ENCODE results near the gene MOB3C. TPM values are rescaled to one million over a fixed set of nuclear protein-coding genes. Genes with fewer than 3 reads are reported as not detected.

The MOB3C gene
- total RNA-seq, 1 donor from 2014 or later = 11.2 TPM

DNA sequence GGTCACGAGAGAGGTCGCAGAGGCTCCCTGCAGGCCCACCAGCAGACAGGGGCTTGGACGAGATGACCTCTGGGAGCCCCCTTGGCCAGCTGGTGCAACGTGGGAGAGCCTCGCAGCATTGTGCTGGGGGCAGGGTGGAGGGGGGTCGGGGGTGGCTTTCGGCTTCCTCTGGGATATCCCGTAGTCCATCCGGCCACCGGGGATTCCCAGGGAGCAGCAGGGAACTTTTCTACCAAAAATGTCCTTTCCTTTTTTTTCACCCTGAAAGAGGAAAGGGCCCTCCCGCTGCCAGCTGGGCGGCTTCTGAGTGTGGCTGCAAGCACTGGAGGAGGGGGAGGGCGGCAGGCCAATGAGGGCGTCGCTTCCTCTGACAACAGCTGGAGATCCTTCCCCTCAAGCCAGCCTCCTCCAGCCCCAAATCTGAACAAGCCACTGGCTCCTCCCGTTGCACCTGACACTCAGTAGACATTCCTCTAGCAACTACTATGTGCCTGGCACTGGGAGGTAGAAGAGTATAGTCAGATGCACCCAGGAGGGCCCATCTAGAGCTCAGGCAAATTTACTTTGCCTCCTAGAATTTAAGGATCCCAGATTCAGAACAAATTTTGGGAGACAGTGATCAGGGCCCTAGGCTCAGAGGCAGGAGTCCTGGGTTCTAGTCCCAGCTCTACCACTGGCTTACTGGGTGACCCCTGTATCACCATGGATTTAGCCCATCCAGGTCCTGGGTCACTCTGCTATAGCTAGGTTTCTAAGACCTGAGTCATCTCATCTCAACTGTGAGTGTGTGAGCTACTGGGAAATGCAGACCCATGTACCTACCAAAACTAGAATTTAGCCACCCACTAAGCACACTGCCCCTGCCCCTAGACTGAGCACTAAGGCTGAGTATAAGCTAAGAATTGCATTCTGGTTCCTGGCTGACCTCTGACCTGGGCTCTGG is 2.7 kb downstream of the MOB3C start:
- DNase-seq = peak; percentile 96
- intact Hi-C loops (cut with micrococcal nuclease) = loop anchor here (10.0 kb wide), 1 partner anchor 101 kb away; the partner anchor contains the start of gene EFCAB14

GRCh38 chr1:46612937-46613660 is 3.5 kb downstream of the MOB3C start:
- ATAC-seq (no peak), DNase-seq (peak; percentile 59)
- intact Hi-C loops (cut with micrococcal nuclease) = loop anchor here (10.0 kb wide), 1 partner anchor 102 kb away; the partner anchor contains the start of gene EFCAB14

More for the DNA sequence above, 2.7 kb downstream of the MOB3C start:
- ATAC-seq = peak; percentile 71

DNA sequence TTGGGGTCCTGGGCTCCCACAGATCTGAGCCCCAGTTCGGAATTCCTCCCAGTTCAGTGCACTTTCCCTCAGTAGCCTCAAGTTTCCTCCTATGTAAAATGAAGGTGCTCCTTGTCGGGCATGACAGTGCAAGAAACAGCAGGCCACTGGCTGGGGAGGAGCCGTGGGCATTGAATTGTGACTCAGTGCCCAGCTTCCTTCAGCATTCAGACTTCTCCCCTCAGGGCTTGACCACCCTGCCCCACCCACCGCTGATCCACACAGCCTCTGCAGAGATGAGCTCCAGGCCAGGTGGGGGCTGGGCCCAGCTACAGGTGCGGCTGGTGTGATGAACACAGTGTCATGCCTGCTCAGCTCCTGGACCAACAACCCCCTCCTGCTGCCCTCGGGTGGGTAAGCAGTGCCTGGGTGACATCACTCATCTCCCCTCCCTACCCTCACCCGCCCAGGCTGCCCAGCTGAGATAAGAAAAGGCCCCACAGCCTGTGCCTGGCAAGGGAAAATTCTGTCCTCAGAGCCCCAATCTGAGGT is 4.9 kb downstream of the MOB3C start:
- intact Hi-C loops (cut with micrococcal nuclease) = loop anchor here (10.0 kb wide), 1 partner anchor 103 kb away; the partner anchor contains the start of gene EFCAB14
- DNase-seq = no peak
- no peak for ATAC-seq

DNA sequence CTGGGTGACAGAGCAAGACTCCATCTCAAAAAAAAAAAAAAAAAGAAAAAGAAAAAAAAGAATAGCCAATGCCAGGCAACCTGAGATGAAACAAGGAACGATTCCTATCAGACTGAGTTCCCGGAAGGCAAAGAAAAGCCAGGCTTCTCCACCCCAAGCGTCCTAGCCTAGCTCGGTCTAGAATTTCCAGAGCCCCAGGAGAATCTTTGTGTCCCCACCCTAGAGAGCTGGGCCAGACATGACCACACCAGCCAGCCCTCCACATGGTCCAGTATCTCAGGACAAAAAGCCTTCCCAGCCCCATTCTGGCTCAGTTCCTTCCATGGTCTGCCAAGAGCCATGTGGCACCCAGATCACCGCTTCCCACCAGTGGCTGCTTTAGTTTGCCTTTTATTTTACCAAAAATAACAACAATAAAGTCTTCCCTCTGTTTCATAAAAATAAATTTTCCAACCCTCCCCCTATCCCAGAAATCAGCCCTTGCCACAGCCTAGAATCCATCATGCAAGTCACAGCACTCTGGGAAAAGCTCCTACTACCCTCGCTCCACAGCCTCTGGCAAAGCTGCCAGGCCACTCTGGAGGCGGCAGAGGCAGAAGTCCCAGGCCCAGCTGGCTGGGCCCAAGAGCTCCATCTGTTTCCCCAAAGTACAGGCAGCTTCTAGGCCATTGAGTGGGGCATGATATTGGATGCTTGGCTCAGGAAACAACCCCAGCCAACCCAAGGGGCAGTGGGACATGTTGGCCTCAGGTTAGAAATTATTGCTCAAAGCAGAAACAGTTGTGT is 9.1 kb downstream of the MOB3C start:
- intact Hi-C loops (cut with micrococcal nuclease) = no loop called here
- DNase-seq (peak; percentile 63), ATAC-seq (peak; percentile 50)

DNA sequence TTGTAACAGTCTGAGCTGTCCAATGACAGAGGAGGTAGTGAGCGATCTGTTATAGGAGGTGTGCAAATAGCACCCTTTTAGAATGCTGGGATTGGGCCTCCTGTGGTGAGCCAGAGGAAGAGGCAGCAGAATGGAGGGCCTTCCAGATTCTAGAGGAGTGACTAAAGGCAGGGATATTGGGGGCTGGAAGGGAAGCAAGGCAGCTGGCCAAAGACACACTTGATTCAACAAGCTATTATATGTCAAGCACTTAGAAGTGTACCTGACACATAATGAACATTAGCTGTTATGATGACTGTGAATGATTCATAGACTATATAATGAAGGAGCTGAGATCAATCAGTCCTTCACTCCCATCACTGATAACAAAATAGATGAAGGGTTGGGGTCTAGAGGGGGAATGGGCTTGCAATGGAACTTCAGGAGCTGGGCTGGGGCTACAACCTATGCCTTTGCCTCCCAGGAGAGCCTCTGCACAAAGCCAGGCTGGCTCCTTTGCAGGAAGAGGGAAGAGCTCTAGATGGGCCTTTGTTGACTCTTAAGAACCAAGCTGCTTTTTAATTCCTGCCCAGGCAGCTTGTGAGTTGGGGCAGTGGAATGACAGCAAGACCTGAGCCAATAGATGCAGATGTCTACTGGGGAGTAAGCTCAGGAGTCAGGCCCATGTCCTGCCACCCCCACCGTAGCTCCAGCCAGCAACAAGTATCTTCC is 10.2 kb downstream of the MOB3C start:
- ATAC-seq = no peak
- DNase-seq = no peak
- intact Hi-C loops (cut with micrococcal nuclease) = no loop called here

DNA sequence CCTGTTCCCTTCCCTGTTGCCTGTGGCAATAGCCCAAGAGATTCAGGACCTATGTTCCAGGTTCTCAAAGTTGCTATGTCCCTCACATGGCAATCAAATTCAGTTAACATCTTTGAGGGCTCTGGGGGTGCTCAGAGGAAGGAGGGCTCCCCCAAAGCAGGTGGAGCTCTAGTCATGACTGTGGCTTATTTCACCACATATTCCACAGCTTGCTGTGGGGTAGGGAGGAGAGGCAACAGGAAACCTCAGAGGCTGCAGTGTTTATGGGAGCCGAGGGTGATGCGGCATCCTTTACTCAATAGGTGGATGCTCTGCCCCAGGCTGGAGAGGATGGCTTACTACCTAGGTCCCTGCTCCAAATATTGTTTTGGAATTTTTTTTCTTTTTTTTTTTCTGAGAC is 11.4 kb downstream of the MOB3C start:
- intact Hi-C loops (cut with micrococcal nuclease) = no loop called here
- ATAC-seq = no peak
- DNase-seq = no peak

- ATAC-seq (peak; percentile 96), DNase-seq (peak; percentile 99)
- intact Hi-C loops (cut with micrococcal nuclease) = no loop called here
These were observed 12.6 kb downstream of the MOB3C start, which contains the start of gene MKNK1 for GRCh38 chr1:46603858-46604549. Gene MKNK1 (minus strand): TSS chr1:46604268. CDS start chr1:46583327, 20,941 bp downstream.

DNA sequence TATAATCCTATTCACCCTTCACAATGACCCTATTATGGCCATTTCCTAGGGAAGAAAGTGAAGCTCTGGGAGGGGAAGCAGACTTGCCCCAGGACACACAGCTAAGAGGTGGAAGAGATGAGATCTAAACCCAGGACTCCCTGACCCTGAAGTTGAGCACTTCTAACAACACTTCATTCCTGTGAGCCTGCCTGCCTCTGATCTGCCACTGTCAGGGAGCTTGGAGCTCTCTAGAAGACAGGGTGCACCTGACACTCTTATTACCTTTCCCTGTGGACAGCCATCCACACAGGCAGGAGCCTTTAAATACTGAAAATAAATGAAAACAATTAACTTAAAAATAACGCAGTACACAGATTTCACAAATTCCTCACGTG is 13.1 kb downstream of the MOB3C start:
- ATAC-seq (peak; percentile 11), DNase-seq (no peak)
- intact Hi-C loops (cut with micrococcal nuclease) = no loop called here

DNA sequence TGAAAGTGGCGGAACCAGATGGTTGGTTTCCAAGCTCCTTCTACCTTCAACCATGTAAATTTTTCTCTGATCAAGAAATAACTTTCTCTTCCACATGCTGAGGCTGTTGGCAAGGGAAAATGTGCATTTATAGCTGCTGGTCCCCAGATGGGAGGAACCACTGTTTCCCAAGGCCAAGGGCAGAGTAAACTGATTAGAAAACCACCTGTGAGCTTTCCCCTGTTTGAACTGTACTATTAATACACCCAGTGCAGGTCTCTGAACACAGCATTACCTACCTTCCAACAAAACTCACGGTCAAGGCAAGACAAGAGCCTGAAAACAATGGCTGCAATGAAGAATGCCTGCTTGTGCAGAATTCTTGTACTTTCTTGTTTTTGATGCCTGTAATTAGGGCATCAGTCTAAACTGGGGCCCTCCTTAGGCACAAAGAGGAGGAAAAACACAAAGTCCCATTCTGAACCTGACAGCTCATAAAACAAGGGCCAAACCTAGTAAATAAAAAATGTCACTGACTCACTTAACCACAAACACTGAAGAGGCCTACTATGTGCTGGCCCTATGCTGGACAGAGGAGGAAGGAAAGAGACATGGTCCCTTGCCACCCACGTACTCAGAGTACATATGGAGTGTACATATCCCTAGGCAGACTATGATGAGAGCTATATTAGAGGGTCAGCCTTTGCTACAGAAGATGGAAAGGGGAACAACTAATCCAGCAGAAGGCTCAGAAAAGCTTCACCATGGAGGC is 15.2 kb downstream of the MOB3C start:
- ATAC-seq (no peak), DNase-seq (no peak)
- intact Hi-C loops (cut with micrococcal nuclease) = no loop called here

- no peak for ATAC-seq
- no peak for DNase-seq
- intact Hi-C loops (cut with micrococcal nuclease) = no loop called here
These were observed 17.3 kb downstream of the MOB3C start for GRCh38 chr1:46599059-46599970.

GRCh38 chr1:46596846-46597245 is 19.8 kb downstream of the MOB3C start:
- intact Hi-C loops (cut with micrococcal nuclease) = no loop called here
- no peak for ATAC-seq
- DNase-seq = no peak

GRCh38 chr1:46596036-46596435 is 20.6 kb downstream of the MOB3C start:
- intact Hi-C loops (cut with micrococcal nuclease) = no loop called here
- ATAC-seq (no peak), DNase-seq (no peak)

- intact Hi-C loops (cut with micrococcal nuclease) = no loop called here
- ATAC-seq = peak; percentile 74
- peak; percentile 80 for DNase-seq
These were observed 21.5 kb downstream of the MOB3C start for GRCh38 chr1:46595127-46595526.

DNA sequence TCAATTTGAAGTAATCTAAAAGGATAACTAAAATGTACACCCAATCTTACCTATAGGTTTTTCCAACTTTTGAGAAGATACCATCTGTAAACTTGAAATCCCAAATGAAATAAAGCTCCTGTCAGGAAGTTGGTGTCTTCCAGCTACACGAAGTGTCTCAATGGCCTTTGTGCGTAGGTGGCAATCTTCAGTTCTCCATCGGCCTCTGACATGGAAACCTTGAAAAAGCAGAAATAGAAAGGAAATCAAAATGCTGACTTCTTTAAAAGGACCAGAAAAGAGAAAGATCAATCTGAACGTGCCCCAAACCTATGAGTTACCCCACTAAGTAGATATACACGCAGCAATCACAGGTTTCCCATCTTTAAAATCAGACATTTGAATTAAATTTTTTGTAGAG is 22.5 kb downstream of the MOB3C start:
- intact Hi-C loops (cut with micrococcal nuclease) = no loop called here
- ATAC-seq (peak; percentile 35), DNase-seq (no peak)

- no peak for ATAC-seq
- DNase-seq = no peak
- intact Hi-C loops (cut with micrococcal nuclease) = no loop called here
These were observed 23.8 kb downstream of the MOB3C start for GRCh38 chr1:46592823-46593222.

DNA sequence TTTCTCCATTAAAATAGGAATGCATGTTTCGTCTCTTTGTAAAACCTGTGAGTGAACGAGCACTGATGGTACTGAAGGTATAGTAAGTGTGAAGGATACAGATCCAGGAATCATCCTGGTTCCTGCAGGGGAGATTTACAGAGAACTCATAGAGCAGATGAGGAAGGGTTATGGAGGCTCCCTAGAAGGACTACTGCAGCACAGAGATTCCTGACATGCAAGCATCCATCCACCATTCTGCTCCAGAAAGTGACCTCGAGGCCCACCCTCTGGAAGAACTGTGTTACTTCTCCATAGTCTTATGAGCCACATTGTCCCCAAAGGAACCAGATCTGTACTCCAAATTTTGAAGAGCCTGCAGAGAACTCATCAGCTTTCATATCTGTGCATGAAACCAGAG is 27.1 kb downstream of the MOB3C start:
- ATAC-seq = no peak
- intact Hi-C loops (cut with micrococcal nuclease) = no loop called here
- DNase-seq = no peak
